Neural progenitor cell (in vitro differentiated cells): Measurements from ENCODE around the gene ZCCHC3. TPM values are rescaled to one million over a fixed set of nuclear protein-coding genes. Genes with fewer than 3 reads are reported as not detected.
"Not testable (repeated sequence)": the region's sequence is repeated elsewhere in the genome, so short reads cannot be mapped to it uniquely, and the experiment has no call there.

Experiments
- DNase-seq: peaks from one replicate; pipeline ENCODE4 v3.0.0-alpha.2; 2016; ENCODE audit warnings: low spot score
- H2AFZ ChIP-seq: fragments of 200-600 bp; sonication (generic); replicated peaks from 2 replicates; pipeline ENCODE4 v1.6.1; 2016; ENCODE audit warnings: antibody characterized with exemption
- H3F3A ChIP-seq: fragments of 200-600 bp; sonication (generic); 2 replicates; pipeline ENCODE4 v1.6.1; 2016; ENCODE audit warnings: antibody characterized with exemption, low read depth
- H3K27ac ChIP-seq: fragments of 200-600 bp; sonication (generic); 2 replicates; pipeline ENCODE4 v1.5.1; 2016; ENCODE audit warnings: mild to moderate bottlenecking
- H3K27me3 ChIP-seq: fragments of 200-600 bp; sonication (generic); 2 replicates; pipeline ENCODE4 v1.6.1; 2016; ENCODE audit warnings: mild to moderate bottlenecking, moderate library complexity
- H3K36me3 ChIP-seq: fragments of 200-600 bp; sonication (generic); 2 replicates; pipeline ENCODE4 v1.5.1; 2016
- H3K4me1 ChIP-seq: fragments of 200-600 bp; sonication (generic); 2 replicates; pipeline ENCODE4 v1.6.1; 2016; ENCODE audit warnings: mixed run types
- H3K4me2 ChIP-seq: fragments of 200-600 bp; sonication (generic); 2 replicates; pipeline ENCODE4 v1.6.1; 2016
- H3K4me3 ChIP-seq: fragments of 200-600 bp; sonication (generic); 2 replicates; pipeline ENCODE4 v1.5.1; 2016
- H3K79me2 ChIP-seq: fragments of 200-600 bp; sonication (generic); 2 replicates; pipeline ENCODE4 v1.6.1; 2016; ENCODE audit warnings: low read depth
- H3K9ac ChIP-seq: fragments of 200-600 bp; sonication (generic); 2 replicates; pipeline ENCODE4 v1.6.1; 2016
- H3K9me3 ChIP-seq: fragments of 200-600 bp; sonication (generic); 2 replicates; pipeline ENCODE4 v1.5.1; 2016; ENCODE audit warnings: low read depth
- H4K20me1 ChIP-seq: fragments of 200-600 bp; sonication (generic); 2 replicates; pipeline ENCODE4 v1.6.1; 2016; ENCODE audit warnings: low read depth
- H3K27ac Mint-ChIP-seq: 3 replicates; pipeline ENCODE4 v1.8.0; 2021; ENCODE audit warnings: mixed read lengths
- H3K27me3 Mint-ChIP-seq: 2 replicates; pipeline ENCODE4 v1.8.0; 2022; ENCODE audit warnings: low read depth, mild to moderate bottlenecking, inconsistent platforms, moderate library complexity, mixed read lengths; ENCODE audit not compliant: insufficient read depth
- H3K36me3 Mint-ChIP-seq: 3 replicates; pipeline ENCODE4 v1.8.0; 2021; ENCODE audit warnings: mixed read lengths
- H3K4me1 Mint-ChIP-seq: 3 replicates; pipeline ENCODE4 v1.8.0; 2021; ENCODE audit warnings: mixed read lengths
- H3K4me3 Mint-ChIP-seq: 3 replicates; pipeline ENCODE4 v1.8.0; 2021; ENCODE audit warnings: mild to moderate bottlenecking, moderate library complexity, mixed read lengths
- H3K9me3 Mint-ChIP-seq: 3 replicates; pipeline ENCODE4 v1.8.0; 2020; ENCODE audit warnings: mixed read lengths
- CTCF ChIP-seq: fragments of 200-600 bp; sonication (generic); IDR thresholded peaks from 2 replicates; pipeline ENCODE4 v1.5.1; 2017; ENCODE audit warnings: antibody characterized with exemption, mild to moderate bottlenecking
- EZH2 ChIP-seq: fragments of 200-600 bp; sonication (generic); IDR thresholded peaks from 2 replicates; pipeline ENCODE4 v1.6.1; 2017; ENCODE audit warnings: antibody characterized with exemption, mild to moderate bottlenecking, moderate library complexity
- EZH2phosphoT487 ChIP-seq: fragments of 200-600 bp; sonication (generic); IDR thresholded peaks from 2 replicates; pipeline ENCODE4 v1.6.1; 2017; ENCODE audit warnings: antibody characterized with exemption
- total RNA-seq: library from RNA; depleted of rRNA; stranded (reverse); fragments of >200 nt; gene quantifications from 2 replicates; pipeline ENCODE4 v1.2.3, GENCODE V29; 2015; ENCODE audit warnings: low replicate concordance

Gene ZCCHC3
- total RNA-seq, 1 donor from 2014 or later = 24.2 TPM

- peaks cover 34% of the 10 kb centered on the region for H3K4me1 Mint-ChIP-seq
Measured at GRCh38 chr20:329851-330232, 32.5 kb downstream of the ZCCHC3 start.

DNA sequence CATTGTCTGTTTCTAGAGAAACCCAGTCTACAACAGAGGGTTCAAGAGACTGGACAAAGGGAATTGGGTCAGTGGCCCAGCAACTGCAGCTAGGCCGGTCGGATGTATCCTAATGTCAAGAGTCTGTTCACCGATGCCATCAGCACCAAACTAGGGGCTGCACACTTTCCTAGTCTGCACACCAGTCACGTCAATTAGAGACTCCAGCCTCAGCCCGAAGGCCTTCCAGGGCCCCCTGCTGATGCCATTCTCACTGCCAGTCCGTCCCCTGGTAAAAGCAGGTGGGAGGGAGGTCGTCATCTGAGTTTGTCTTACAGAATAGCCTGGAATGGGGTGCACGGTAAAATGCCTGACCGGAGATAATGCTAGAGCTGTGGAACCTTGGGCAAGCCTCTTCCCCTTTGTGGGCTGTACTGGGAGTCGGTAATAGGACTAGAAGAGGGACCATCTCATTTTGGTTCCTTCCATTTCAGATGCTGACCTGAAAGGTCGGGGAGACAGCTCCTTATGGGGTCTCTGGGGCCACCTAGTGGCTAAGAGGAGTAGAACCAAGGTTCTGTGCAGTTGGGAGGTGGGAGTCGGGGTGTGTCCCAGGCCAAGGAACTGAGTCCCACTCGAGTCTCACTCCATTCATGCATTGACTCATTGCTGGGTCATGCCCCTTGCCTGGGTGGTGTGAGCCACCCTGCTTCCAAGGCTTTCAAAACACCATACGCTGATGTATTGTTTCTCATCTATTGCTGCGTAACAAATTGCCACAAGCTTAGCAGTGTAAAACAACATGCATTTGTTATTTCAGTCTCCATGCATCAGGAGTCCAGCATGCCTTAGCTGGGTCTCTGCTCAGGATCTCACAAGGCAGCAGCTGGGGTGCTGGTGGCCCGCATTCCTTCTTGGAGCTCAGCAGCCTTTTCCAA is 33.1 kb downstream of the ZCCHC3 start:
- Histone ChIP-seq H3K27ac (peak overlapping the region; percentile 53), H3K9me3 (no peaks in the 10 kb centered on the region), H3F3A (peaks cover 38% of the 10 kb centered on the region), H3K9ac (no peak overlapping the region), H3K79me2 (peaks cover 56% of the 10 kb centered on the region), H4K20me1 (peaks cover 60% of the 10 kb centered on the region), H2AFZ (no peak overlapping the region), H3K4me2 (peak overlapping the region; percentile 94), H3K27me3 (no peaks in the 10 kb centered on the region), H3K4me3 (peak overlapping the region; percentile 97), H3K36me3 (no peaks in the 10 kb centered on the region), H3K4me1 (peaks cover 21% of the 10 kb centered on the region)
- H3K4me1 Mint-ChIP-seq = peaks cover 34% of the 10 kb centered on the region
- peak; percentile 87 for DNase-seq
- H3K27ac Mint-ChIP-seq = no peak overlapping the region
- H3K36me3 Mint-ChIP-seq = peaks cover 20% of the 10 kb centered on the region
- TF ChIP-seq CTCF (peak; percentile 86), EZH2phosphoT487 (no peak), EZH2 (no peak)
- peak overlapping the region; percentile 77 for H3K4me3 Mint-ChIP-seq
- peaks cover 3% of the 10 kb centered on the region for H3K27me3 Mint-ChIP-seq
- no peaks in the 10 kb centered on the region for H3K9me3 Mint-ChIP-seq

More at GRCh38 chr20:329851-330232, 32.5 kb downstream of the ZCCHC3 start:
- peaks cover 60% of the 10 kb centered on the region for H4K20me1 ChIP-seq
- no peaks in the 10 kb centered on the region for H3K36me3 ChIP-seq
- TF ChIP-seq EZH2 (no peak), EZH2phosphoT487 (no peak), CTCF (no peak)
- H3F3A ChIP-seq = peaks cover 40% of the 10 kb centered on the region
- no peak overlapping the region for H2AFZ ChIP-seq
- no peaks in the 10 kb centered on the region for H3K9me3 ChIP-seq
- H3K27me3 Mint-ChIP-seq = peaks cover 3% of the 10 kb centered on the region
- no peak overlapping the region for H3K27ac Mint-ChIP-seq
- peak overlapping the region; percentile 97 for H3K4me3 ChIP-seq
- no peak overlapping the region for H3K9ac ChIP-seq
- H3K4me3 Mint-ChIP-seq = peak overlapping the region; percentile 94
- peak overlapping the region; percentile 53 for H3K27ac ChIP-seq
- peaks cover 21% of the 10 kb centered on the region for H3K4me1 ChIP-seq
- no peak for DNase-seq
- peaks cover 56% of the 10 kb centered on the region for H3K79me2 ChIP-seq
- peaks cover 18% of the 10 kb centered on the region for H3K36me3 Mint-ChIP-seq
- peaks cover 2% of the 10 kb centered on the region for H3K9me3 Mint-ChIP-seq
- H3K27me3 ChIP-seq = no peaks in the 10 kb centered on the region
- H3K4me2 ChIP-seq = peak overlapping the region; percentile 94

DNA sequence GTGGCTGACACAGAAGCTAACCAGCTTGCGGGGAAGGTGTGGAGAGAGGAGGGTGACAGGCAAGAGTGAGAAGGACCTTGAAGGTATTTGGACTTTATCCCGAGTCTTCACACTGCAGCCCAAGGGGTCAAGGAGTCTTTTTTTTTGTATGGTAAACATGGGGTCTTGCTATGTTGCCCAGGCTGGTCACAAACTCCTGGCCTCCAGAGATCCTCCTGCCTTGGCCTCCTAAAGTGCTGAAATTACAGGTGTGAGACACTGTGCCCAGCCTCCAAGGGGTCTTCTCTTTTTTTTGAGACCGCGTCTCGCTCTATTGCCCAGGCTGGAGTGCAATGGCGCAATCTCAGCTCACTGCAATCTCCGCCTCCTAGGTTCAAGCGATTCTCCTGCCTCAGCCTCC is 37.2 kb downstream of the ZCCHC3 start:
- Histone ChIP-seq H3K9ac (no peak overlapping the region), H3K4me2 (no peak overlapping the region), H3K27me3 (peaks cover 38% of the 10 kb centered on the region), H3K9me3 (no peaks in the 10 kb centered on the region), H3K79me2 (peaks cover 18% of the 10 kb centered on the region), H3K4me3 (no peak overlapping the region), H3K36me3 (no peaks in the 10 kb centered on the region), H3K27ac (no peak overlapping the region), H4K20me1 (peaks cover 37% of the 10 kb centered on the region), H3K4me1 (peaks cover 9% of the 10 kb centered on the region), H3F3A (peaks cover 15% of the 10 kb centered on the region), H2AFZ (no peak overlapping the region)
- H3K4me3 Mint-ChIP-seq = no peak overlapping the region
- H3K4me1 Mint-ChIP-seq = peaks cover 14% of the 10 kb centered on the region
- TF ChIP-seq EZH2phosphoT487 (no peak), EZH2 (no peak), CTCF (no peak)
- H3K27ac Mint-ChIP-seq = no peak overlapping the region
- no peak for DNase-seq
- peaks cover 11% of the 10 kb centered on the region for H3K36me3 Mint-ChIP-seq
- no peaks in the 10 kb centered on the region for H3K9me3 Mint-ChIP-seq
- H3K27me3 Mint-ChIP-seq = peaks cover 6% of the 10 kb centered on the region

DNA sequence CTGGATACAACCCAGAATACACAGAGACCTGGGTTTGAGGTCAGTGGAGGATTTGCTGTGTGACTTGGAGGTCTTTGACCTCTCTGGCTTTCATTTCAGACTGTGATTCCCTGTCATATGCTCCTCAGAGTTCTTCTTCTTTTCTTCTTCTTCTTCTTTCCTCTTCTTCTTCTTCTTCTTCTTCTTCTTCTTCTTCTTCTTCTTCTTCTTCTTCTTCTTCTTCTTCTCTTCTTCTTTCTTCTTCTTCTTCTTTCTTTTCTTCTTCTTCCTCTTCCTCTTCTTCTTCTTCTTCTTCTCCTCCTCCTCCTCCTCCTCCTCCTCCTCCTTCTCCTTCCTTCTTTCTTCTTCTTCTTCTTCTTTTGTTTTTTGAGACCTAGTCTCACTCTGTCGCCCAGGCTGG is 38.7 kb downstream of the ZCCHC3 start:
- H3K27ac ChIP-seq, H3K4me3 Mint-ChIP-seq, H3K4me1 Mint-ChIP-seq, H3K27me3 Mint-ChIP-seq, H3K9me3 Mint-ChIP-seq, H3K4me1 ChIP-seq, H3K36me3 ChIP-seq, H3K4me3 ChIP-seq, H2AFZ ChIP-seq, DNase-seq, H3K27ac Mint-ChIP-seq, H3K9ac ChIP-seq, H3K9me3 ChIP-seq, H3F3A ChIP-seq, H3K79me2 ChIP-seq, H3K4me2 ChIP-seq: not testable (repeated sequence)
- H3K36me3 Mint-ChIP-seq = peaks cover 11% of the 10 kb centered on the region
- peaks cover 23% of the 10 kb centered on the region for H4K20me1 ChIP-seq
- peaks cover 46% of the 10 kb centered on the region for H3K27me3 ChIP-seq
